ENCODE results near the gene NSRP1. TPM values are rescaled to one million over a fixed set of nuclear protein-coding genes. Genes with fewer than 3 reads are reported as not detected.

Gene NSRP1
- total RNA-seq, 2 donors from 2014 or later, result 19.2 to 22.7 TPM

- no peaks in the 10 kb centered on the region for H3K4me1 ChIP-seq
- intact Hi-C loops (cut with DNase I), result no loop called here
- no peaks in the 10 kb centered on the region for H3K9me3 ChIP-seq
- H3K27me3 ChIP-seq, result no peaks in the 10 kb centered on the region
- ATAC-seq, result no peak
- TF ChIP-seq, protein P1, sequence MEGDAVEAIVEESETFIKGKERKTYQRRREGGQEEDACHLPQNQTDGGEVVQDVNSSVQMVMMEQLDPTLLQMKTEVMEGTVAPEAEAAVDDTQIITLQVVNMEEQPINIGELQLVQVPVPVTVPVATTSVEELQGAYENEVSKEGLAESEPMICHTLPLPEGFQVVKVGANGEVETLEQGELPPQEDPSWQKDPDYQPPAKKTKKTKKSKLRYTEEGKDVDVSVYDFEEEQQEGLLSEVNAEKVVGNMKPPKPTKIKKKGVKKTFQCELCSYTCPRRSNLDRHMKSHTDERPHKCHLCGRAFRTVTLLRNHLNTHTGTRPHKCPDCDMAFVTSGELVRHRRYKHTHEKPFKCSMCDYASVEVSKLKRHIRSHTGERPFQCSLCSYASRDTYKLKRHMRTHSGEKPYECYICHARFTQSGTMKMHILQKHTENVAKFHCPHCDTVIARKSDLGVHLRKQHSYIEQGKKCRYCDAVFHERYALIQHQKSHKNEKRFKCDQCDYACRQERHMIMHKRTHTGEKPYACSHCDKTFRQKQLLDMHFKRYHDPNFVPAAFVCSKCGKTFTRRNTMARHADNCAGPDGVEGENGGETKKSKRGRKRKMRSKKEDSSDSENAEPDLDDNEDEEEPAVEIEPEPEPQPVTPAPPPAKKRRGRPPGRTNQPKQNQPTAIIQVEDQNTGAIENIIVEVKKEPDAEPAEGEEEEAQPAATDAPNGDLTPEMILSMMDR (IDR thresholded peaks at IDR 0.05), result no peak
- TF ChIP-seq POLR2A (IDR thresholded peaks at IDR 0.05), result no peak
- no peaks in the 10 kb centered on the region for H3K36me3 ChIP-seq (replicated peaks in 1 of 2; ENCODE audit: insufficient read depth in 1 of 2, low read depth in 2 of 2)
- no peak overlapping the region for H3K4me3 ChIP-seq
- no peak for DNase-seq
- H3K27ac ChIP-seq, result no peak overlapping the region
Observed at GRCh38 chr17:30170415-30170987, 53.9 kb downstream of the NSRP1 start.

DNA sequence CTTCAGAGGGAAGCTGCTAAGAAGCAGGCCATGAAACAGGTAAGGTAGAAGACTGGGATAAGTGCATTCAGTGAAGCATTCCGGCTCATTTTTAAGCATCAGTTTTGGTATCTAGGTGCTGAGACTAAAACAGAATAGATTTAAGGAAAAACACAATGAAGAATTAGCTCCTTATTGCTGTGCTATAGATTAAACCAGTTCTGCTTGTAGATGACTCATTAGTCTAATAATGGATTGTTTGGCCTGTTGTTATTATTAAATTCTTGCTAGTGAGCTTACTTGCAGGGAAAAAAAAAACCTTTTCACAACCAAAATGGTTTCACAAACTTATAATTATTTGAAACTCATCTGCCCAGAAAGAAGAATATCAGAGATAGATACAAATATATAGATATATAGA, 55.9 kb downstream of the NSRP1 start:
- Histone ChIP-seq H3K9me3 (no peaks in the 10 kb centered on the region), H3K27me3 (no peaks in the 10 kb centered on the region), H3K36me3 (replicated peaks in 1 of 2; ENCODE audit: insufficient read depth in 1 of 2, low read depth in 2 of 2) (no peaks in the 10 kb centered on the region), H3K4me3 (no peak overlapping the region), H3K4me1 (no peaks in the 10 kb centered on the region), H3K27ac (no peak overlapping the region)
- no peak for DNase-seq
- intact Hi-C loops (cut with DNase I), result no loop called here
- no peak for ATAC-seq
- TF ChIP-seq, protein P1 (IDR thresholded peaks at IDR 0.05), result no peak
- no peak for TF ChIP-seq POLR2A (IDR thresholded peaks at IDR 0.05)
- WGBS, 2 donors, result 95 to 97% methylated on average over 1 of the region's 1 CpG

GRCh38 chr17:30173649-30174048, 57.0 kb downstream of the NSRP1 start:
- ATAC-seq (no peak), DNase-seq (no peak)
- no peak overlapping the region for H3K4me3 ChIP-seq
- no peaks in the 10 kb centered on the region for H3K4me1 ChIP-seq
- no peaks in the 10 kb centered on the region for H3K27me3 ChIP-seq
- no peak overlapping the region for H3K27ac ChIP-seq
- peaks cover 2 to 6% of the 10 kb centered on the region in 2 donors for H3K36me3 ChIP-seq (replicated peaks in 1 of 2; ENCODE audit: insufficient read depth in 1 of 2, low read depth in 2 of 2)
- intact Hi-C loops (cut with DNase I), result no loop called here
- H3K9me3 ChIP-seq, result no peaks in the 10 kb centered on the region
- 23 to 30% methylated on average over 2 of the region's 2 CpGs for WGBS, 2 donors
- TF ChIP-seq, protein P1 (IDR thresholded peaks at IDR 0.05), result no peak
- no peak for TF ChIP-seq POLR2A (IDR thresholded peaks at IDR 0.05)

DNA sequence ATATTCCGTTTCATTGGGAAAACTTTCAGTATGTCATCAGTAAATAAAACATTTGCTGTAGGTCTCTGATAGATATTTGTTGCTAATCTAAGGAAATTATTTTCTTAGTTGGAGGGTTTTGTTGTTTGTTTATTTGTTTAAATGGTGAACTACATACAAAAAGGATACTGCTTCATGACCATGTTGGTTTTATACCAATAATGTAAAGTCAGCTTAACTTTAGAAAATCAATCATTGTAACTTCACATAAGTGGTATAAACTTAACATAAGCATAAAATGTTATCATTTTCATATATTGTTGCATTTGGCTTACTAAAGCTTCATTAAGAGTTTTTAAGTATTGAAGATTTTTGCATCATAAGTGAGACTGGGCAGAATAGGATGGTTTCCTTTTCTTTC, 57.9 kb downstream of the NSRP1 start:
- Histone ChIP-seq H3K27ac (no peak overlapping the region), H3K4me1 (no peaks in the 10 kb centered on the region), H3K36me3 (replicated peaks in 1 of 2; ENCODE audit: insufficient read depth in 1 of 2, low read depth in 2 of 2) (peaks cover 2 to 6% of the 10 kb centered on the region in 2 donors), H3K9me3 (no peaks in the 10 kb centered on the region), H3K27me3 (no peaks in the 10 kb centered on the region), H3K4me3 (no peak overlapping the region)
- intact Hi-C loops (cut with DNase I), result no loop called here
- TF ChIP-seq, protein P1 (IDR thresholded peaks at IDR 0.05), result no peak
- no peak for TF ChIP-seq POLR2A (IDR thresholded peaks at IDR 0.05)
- WGBS, 2 donors, result 90 to 95% methylated on average over 1 of the region's 1 CpG
- ATAC-seq (no peak), DNase-seq (no peak)

- Histone ChIP-seq H3K27ac (no peak overlapping the region), H3K4me3 (no peak overlapping the region), H3K36me3 (replicated peaks in 1 of 2; ENCODE audit: insufficient read depth in 1 of 2, low read depth in 2 of 2) (peaks cover 9 to 12% of the 10 kb centered on the region in 2 donors), H3K9me3 (no peaks in the 10 kb centered on the region), H3K4me1 (no peaks in the 10 kb centered on the region), H3K27me3 (no peaks in the 10 kb centered on the region)
- no peak for TF ChIP-seq POLR2A (IDR thresholded peaks at IDR 0.05)
- TF ChIP-seq, protein P1 (IDR thresholded peaks at IDR 0.05), result no peak
- intact Hi-C loops (cut with DNase I), result no loop called here
- DNase-seq, result no peak
- 87 to 92% methylated on average over 5 of the region's 5 CpGs for WGBS, 2 donors
- ATAC-seq, result no peak
Observed at GRCh38 chr17:30176855-30177254, 60.2 kb downstream of the NSRP1 start.
